Measurements from ENCODE around the gene ZNF705A. TPM values are rescaled to one million over a fixed set of nuclear protein-coding genes. Genes with fewer than 3 reads are reported as not detected.
"Not testable (repeated sequence)": the region's sequence is repeated elsewhere in the genome, so short reads cannot be mapped to it uniquely, and the experiment has no call there.

ZNF705A gene
- polyA plus RNA-seq, 3 donors = not detected

DNA sequence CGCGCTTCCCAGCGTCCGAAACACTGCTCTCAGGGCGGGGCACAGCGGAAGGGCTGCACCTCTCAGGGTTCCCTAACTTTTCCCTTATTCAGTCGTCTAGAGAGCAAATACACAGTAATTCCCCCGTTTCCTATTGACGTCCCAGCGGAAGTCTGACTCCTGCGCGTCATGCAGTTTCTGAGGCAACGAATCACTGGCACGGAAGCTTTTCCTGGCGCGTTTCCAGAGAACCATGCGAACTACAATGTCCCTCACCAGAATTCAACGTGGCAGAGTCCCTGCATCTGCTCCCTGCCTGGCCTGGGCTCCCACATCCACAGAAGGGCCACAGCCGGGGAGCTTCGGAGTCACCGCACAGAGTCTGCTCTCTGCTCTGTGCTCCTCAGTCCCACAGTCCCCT, 64.6 kb downstream of the ZNF705A start:
- H3K27ac Mint-ChIP-seq; H3K4me3 ChIP-seq (replicated peaks in 1 of 3; ENCODE audit: low read depth in 2 of 3, low read length in 3 of 3); H3K36me3 ChIP-seq (replicated peaks in 1 of 2; ENCODE audit: control insufficient read depth in 1 of 2, insufficient read depth in 2 of 2, low read length in 2 of 2); H3K27ac ChIP-seq (ENCODE audit: low read depth in 1 of 2, low read length in 2 of 2); DNase-seq; H3K9me3 Mint-ChIP-seq; H2AFZ ChIP-seq (ENCODE audit: insufficient read depth, low read depth, low read length, poor library complexity, severe bottlenecking); H3K27me3 Mint-ChIP-seq (ENCODE audit: low read depth in 3 of 3); H3K36me3 Mint-ChIP-seq; H3K4me1 ChIP-seq (ENCODE audit: control insufficient read depth in 1 of 2, insufficient read depth in 2 of 2, low read length in 2 of 2); H3K9ac ChIP-seq (ENCODE audit: insufficient read depth, low read length, poor library complexity, severe bottlenecking); H3K27me3 ChIP-seq (ENCODE audit: control insufficient read depth in 2 of 2, insufficient read depth in 2 of 2, low read length in 2 of 2); H3K4me3 Mint-ChIP-seq; H3K9me3 ChIP-seq (replicated peaks in 1 of 2; ENCODE audit: control insufficient read depth in 1 of 2, insufficient read depth in 1 of 2, low read length in 2 of 2); H3K79me2 ChIP-seq (ENCODE audit: insufficient read depth, low read length); H3K4me2 ChIP-seq (replicated peaks; ENCODE audit: extremely low read depth, low read length, poor library complexity, severe bottlenecking); H4K20me1 ChIP-seq (ENCODE audit: insufficient read depth, low read length); H3K4me1 Mint-ChIP-seq: not testable (repeated sequence)
- WGBS (ENCODE audit: insufficient coverage) = 91% methylated on average over 18 of the region's 21 CpGs
- intact Hi-C loops (cut with micrococcal nuclease) = loop anchor here in 1 of 2 donors (10.0 kb wide), 1 partner anchor 117 kb away; no protein-coding TSS in a partner anchor

DNA sequence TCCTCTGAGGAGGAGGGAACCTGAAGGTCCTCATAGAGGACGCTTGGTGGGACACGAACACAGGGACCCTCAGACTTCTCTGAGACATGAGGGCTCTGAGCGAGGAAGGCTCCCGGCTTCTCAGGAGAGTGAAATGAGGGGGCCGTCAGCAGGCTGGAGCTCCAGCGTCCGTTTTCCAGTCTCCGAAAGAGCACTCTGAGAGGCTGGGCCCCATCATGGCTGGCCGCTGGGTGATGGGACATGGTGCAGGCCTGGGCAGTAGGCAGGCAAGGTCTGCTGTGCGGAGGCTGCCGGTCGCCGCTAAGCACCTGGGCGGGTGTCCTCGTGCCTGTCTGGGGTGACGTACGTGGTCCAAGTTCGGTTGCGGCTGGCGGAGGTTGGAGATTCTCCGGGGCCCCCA, 65.0 kb downstream of the ZNF705A start:
- not testable (repeated sequence) for H3K4me3 Mint-ChIP-seq, H3K4me1 Mint-ChIP-seq
- intact Hi-C loops (cut with micrococcal nuclease) = loop anchor here in 1 of 2 donors (10.0 kb wide), 1 partner anchor 117 kb away; no protein-coding TSS in a partner anchor

DNA sequence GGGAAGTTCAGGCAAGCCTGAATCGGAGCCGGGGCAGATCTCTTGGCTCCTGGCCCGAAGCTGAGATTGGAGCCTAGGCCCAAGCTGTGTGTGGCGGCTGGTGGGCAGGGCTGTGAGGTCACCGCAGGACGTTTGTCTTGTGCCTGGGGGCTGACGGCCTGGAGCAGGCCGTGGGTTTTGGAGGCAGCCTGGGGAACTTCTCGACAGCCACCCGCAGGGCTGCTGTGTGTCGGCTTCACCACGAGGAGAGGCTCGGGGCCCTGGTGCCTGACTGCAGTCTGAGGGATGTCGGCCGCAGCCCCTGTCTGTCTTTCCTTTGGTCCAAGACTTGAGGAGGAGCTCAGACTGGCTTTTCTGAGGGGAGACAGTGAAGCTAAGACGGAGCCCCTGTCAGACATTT, 65.5 kb downstream of the ZNF705A start:
- H3K9ac ChIP-seq (ENCODE audit: insufficient read depth, low read length, poor library complexity, severe bottlenecking); H3K4me1 ChIP-seq (ENCODE audit: control insufficient read depth in 1 of 2, insufficient read depth in 2 of 2, low read length in 2 of 2); H3K9me3 ChIP-seq (replicated peaks in 1 of 2; ENCODE audit: control insufficient read depth in 1 of 2, insufficient read depth in 1 of 2, low read length in 2 of 2); H3K4me3 Mint-ChIP-seq; H3K79me2 ChIP-seq (ENCODE audit: insufficient read depth, low read length); H4K20me1 ChIP-seq (ENCODE audit: insufficient read depth, low read length); H3K36me3 ChIP-seq (replicated peaks in 1 of 2; ENCODE audit: control insufficient read depth in 1 of 2, insufficient read depth in 2 of 2, low read length in 2 of 2); H3K27ac ChIP-seq (ENCODE audit: low read depth in 1 of 2, low read length in 2 of 2); H3K36me3 Mint-ChIP-seq; H3K27me3 Mint-ChIP-seq (ENCODE audit: low read depth in 3 of 3); H3K27me3 ChIP-seq (ENCODE audit: control insufficient read depth in 2 of 2, insufficient read depth in 2 of 2, low read length in 2 of 2); H2AFZ ChIP-seq (ENCODE audit: insufficient read depth, low read depth, low read length, poor library complexity, severe bottlenecking); DNase-seq; H3K4me1 Mint-ChIP-seq; H3K9me3 Mint-ChIP-seq; H3K4me2 ChIP-seq (replicated peaks; ENCODE audit: extremely low read depth, low read length, poor library complexity, severe bottlenecking); H3K27ac Mint-ChIP-seq; H3K4me3 ChIP-seq (replicated peaks in 1 of 3; ENCODE audit: low read depth in 2 of 3, low read length in 3 of 3): not testable (repeated sequence)
- WGBS (ENCODE audit: insufficient coverage) = 89% methylated on average over 15 of the region's 16 CpGs
- intact Hi-C loops (cut with micrococcal nuclease) = loop anchor here in 1 of 2 donors (10.0 kb wide), 1 partner anchor 118 kb away; no protein-coding TSS in a partner anchor

More for the DNA sequence above, 65.0 kb downstream of the ZNF705A start:
- not testable (repeated sequence) for H3K36me3 Mint-ChIP-seq; H4K20me1 ChIP-seq (ENCODE audit: insufficient read depth, low read length); H3K27me3 ChIP-seq (ENCODE audit: control insufficient read depth in 2 of 2, insufficient read depth in 2 of 2, low read length in 2 of 2); H3K27ac ChIP-seq (ENCODE audit: low read depth in 1 of 2, low read length in 2 of 2); H3K79me2 ChIP-seq (ENCODE audit: insufficient read depth, low read length); H3K9me3 Mint-ChIP-seq; H3K9me3 ChIP-seq (replicated peaks in 1 of 2; ENCODE audit: control insufficient read depth in 1 of 2, insufficient read depth in 1 of 2, low read length in 2 of 2); H3K36me3 ChIP-seq (replicated peaks in 1 of 2; ENCODE audit: control insufficient read depth in 1 of 2, insufficient read depth in 2 of 2, low read length in 2 of 2); DNase-seq; H3K4me3 ChIP-seq (replicated peaks in 1 of 3; ENCODE audit: low read depth in 2 of 3, low read length in 3 of 3); H2AFZ ChIP-seq (ENCODE audit: insufficient read depth, low read depth, low read length, poor library complexity, severe bottlenecking); H3K27ac Mint-ChIP-seq; H3K27me3 Mint-ChIP-seq (ENCODE audit: low read depth in 3 of 3); H3K9ac ChIP-seq (ENCODE audit: insufficient read depth, low read length, poor library complexity, severe bottlenecking); H3K4me2 ChIP-seq (replicated peaks; ENCODE audit: extremely low read depth, low read length, poor library complexity, severe bottlenecking); H3K4me1 ChIP-seq (ENCODE audit: control insufficient read depth in 1 of 2, insufficient read depth in 2 of 2, low read length in 2 of 2)
- 94% methylated on average over 21 of the region's 21 CpGs for WGBS (ENCODE audit: insufficient coverage)

DNA sequence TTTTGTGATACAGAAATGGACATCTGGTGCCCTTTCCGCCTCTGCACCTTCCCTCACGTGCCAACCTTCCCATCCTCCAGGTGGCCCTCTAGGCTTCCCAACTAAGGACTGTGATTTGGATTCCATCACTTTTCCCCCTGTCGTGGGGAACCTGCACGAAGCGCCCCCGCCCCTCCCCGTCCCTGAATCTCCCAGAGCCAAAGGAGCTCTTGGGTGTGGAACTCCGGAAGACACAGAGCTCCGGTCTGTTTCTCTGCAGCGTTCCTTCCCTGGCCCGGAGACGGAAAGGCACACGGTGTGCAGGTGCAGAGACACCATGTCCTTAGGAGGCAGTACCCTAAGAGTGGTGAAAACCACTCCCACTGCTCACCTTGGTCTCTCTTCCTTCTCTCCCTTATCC, 66.8 kb downstream of the ZNF705A start:
- intact Hi-C loops (cut with micrococcal nuclease) = loop anchor here in 1 of 2 donors (10.0 kb wide), 1 partner anchor 119 kb away; no protein-coding TSS in a partner anchor
- H2AFZ ChIP-seq (ENCODE audit: insufficient read depth, low read depth, low read length, poor library complexity, severe bottlenecking); DNase-seq; H3K27ac Mint-ChIP-seq; H3K27me3 ChIP-seq (ENCODE audit: control insufficient read depth in 2 of 2, insufficient read depth in 2 of 2, low read length in 2 of 2); H4K20me1 ChIP-seq (ENCODE audit: insufficient read depth, low read length); H3K9ac ChIP-seq (ENCODE audit: insufficient read depth, low read length, poor library complexity, severe bottlenecking); H3K27me3 Mint-ChIP-seq (ENCODE audit: low read depth in 3 of 3); H3K4me3 Mint-ChIP-seq; H3K27ac ChIP-seq (ENCODE audit: low read depth in 1 of 2, low read length in 2 of 2); H3K4me3 ChIP-seq (replicated peaks in 1 of 3; ENCODE audit: low read depth in 2 of 3, low read length in 3 of 3); H3K79me2 ChIP-seq (ENCODE audit: insufficient read depth, low read length); H3K4me2 ChIP-seq (replicated peaks; ENCODE audit: extremely low read depth, low read length, poor library complexity, severe bottlenecking); H3K9me3 Mint-ChIP-seq; H3K9me3 ChIP-seq (replicated peaks in 1 of 2; ENCODE audit: control insufficient read depth in 1 of 2, insufficient read depth in 1 of 2, low read length in 2 of 2); H3K36me3 ChIP-seq (replicated peaks in 1 of 2; ENCODE audit: control insufficient read depth in 1 of 2, insufficient read depth in 2 of 2, low read length in 2 of 2); H3K36me3 Mint-ChIP-seq: not testable (repeated sequence)
- peaks cover 16% of the 10 kb centered on the region for H3K4me1 Mint-ChIP-seq
- 75% methylated on average over 11 of the region's 13 CpGs for WGBS (ENCODE audit: insufficient coverage)
- H3K4me1 ChIP-seq (ENCODE audit: control insufficient read depth in 1 of 2, insufficient read depth in 2 of 2, low read length in 2 of 2) = peaks cover 5 to 14% of the 10 kb centered on the region in 2 donors
